GM23248 (cell line): Measurements from ENCODE around the gene ZMYM5.

ENCODE experiments used
- EZH2 ChIP-seq: fragments of 200-600 bp; sonication (generic); IDR thresholded peaks from 2 replicates; pipeline ENCODE4 v1.6.1; 2018; ENCODE audit warnings: antibody characterized with exemption, mild to moderate bottlenecking; ENCODE audit not compliant: insufficient read depth, poor library complexity, severe bottlenecking
- EZH2phosphoT487 ChIP-seq: fragments of 200-600 bp; sonication (generic); IDR thresholded peaks from 2 replicates; pipeline ENCODE4 v1.6.1; 2018; ENCODE audit warnings: antibody characterized with exemption, moderate library complexity, mild to moderate bottlenecking, low read depth; ENCODE audit not compliant: insufficient read depth

DNA sequence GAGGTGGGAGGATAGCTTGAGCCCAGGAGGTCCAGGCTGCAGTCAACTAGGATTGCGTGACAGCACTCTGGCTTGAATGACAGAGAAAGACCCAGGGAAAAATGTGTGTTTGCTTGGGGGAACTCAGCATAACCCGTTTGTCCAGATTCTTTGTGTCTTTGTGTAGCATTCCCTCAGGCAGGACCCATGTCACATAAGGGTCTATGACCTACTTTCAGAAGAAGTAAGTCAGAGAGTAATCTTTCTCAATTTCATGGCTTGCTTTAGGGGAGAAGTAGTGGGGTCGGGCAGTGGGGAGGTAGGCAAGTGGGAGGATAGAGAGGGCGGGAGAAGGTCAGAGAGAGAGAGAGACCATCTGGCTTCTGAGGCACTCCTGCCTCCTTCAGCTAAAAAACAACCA is 68.8 kb downstream of the ZMYM5 start:
- TF ChIP-seq EZH2phosphoT487 = no peak
- no peak for TF ChIP-seq EZH2
